ENCODE measurements around the gene USP6NL. TPM values are rescaled to one million over a fixed set of nuclear protein-coding genes. Genes with fewer than 3 reads are reported as not detected.
"Not testable (repeated sequence)": the region's sequence is repeated elsewhere in the genome, so short reads cannot be mapped to it uniquely, and the experiment has no call there.

Gene USP6NL
- 1 to 10 TPM; 3.2 to 8.8 (median 4.9) TPM for polyA plus RNA-seq

- H3K27ac ChIP-seq (ENCODE audit: low read depth, low read length), result peak within 1 kb of the TSS; percentile 11
- 0% methylated on average over 62 to 107 of the region's 107 CpGs for WGBS, 3 donors
Observed at GRCh38 chr10:11611248-11612020, at the start of gene USP6NL. TSS of gene USP6NL (minus strand) at chr10:11611650. CDS start at chr10:11597634, 14,016 bp downstream.

DNA sequence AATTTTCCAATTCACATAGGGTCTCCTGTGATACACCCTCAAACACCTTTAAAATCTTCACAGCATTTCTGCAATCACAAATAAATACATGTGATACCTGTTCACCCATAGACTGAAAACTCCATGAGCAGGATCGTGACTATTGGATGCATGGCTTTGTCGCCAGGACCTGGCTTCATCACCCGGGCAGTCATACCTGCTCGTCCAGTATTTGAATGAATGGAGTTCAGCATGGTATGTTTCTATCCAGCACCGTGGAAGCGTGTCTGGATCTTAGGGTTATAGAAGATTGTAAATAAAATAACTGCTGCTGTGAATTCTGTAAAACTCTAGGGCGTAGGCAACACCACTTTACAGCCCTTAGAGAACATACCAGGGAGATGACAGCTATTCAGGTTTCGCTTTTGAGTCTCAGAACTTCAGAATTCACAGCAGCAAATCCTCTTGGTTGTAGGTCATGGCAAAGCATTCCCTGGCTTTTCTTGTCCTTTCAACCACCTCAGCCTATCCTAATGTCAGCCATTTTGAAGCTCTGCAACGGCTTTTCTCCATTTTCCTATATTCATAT lies 47.4 kb upstream of the USP6NL start:
- 86 to 95% (median 88%) methylated on average over 9 of the region's 9 CpGs for WGBS, 3 donors

DNA sequence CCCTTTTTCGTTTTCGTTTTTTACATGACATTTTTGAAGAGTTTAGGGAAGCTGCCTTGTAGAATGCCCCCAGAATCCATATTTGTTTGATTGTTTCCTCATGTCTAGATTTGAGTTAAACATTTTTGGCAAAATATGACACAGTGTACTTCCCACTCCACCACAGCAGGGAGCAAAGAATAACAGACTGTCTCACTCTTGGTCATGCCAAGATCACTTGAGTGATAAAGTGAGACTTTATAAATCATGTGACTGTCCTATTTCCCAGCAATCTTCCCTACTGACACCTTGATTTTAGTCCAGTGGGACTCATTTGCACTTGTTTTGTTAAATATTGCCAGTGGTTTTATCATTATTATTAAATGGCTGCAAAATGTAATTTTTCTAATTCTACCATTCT lies 44.4 kb upstream of the USP6NL start:
- 64 to 69% (median 67%) methylated on average over 2 of the region's 2 CpGs for WGBS, 3 donors
- H3K27ac ChIP-seq (ENCODE audit: low read depth, low read length), result no peak overlapping the region

More for the DNA sequence above, 47.4 kb upstream of the USP6NL start:
- no peak overlapping the region for H3K27ac ChIP-seq (ENCODE audit: low read depth, low read length)

GRCh38 chr10:11654659-11655058 lies 43.2 kb upstream of the USP6NL start:
- WGBS, 3 donors, result 92 to 93% (median 93%) methylated on average over 9 of the region's 9 CpGs
- H3K27ac ChIP-seq (ENCODE audit: low read depth, low read length), result no peak overlapping the region

- WGBS, 3 donors, result 77 to 86% (median 82%) methylated on average over 8 of the region's 8 CpGs
- H3K27ac ChIP-seq (ENCODE audit: low read depth, low read length), result no peak overlapping the region
Observed at GRCh38 chr10:11653758-11654471, 42.5 kb upstream of the USP6NL start.

DNA sequence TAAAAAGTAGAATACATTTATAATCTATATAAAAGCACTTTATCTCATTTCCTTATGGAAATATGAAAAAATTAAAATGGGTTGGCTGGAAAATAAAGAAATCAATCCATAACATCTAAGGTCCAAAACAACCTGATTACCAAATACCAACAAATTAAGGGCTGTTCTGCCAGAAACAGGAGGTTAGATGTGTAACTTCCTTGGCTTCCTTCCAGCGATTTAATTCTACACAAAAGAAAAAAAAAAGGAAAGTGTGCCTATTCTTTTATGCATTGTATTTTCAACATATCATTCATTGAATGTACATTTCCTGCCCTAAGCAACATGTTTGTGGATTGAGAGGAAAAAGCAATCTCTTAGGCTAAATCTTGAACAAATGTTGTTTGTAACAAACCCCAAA lies 36.2 kb upstream of the USP6NL start:
- no peak overlapping the region for H3K27ac ChIP-seq (ENCODE audit: low read depth, low read length)
- WGBS, 3 donors, result 23 to 40% (median 36%) methylated on average over 1 of the region's 1 CpG

GRCh38 chr10:11646450-11646849 lies 35.0 kb upstream of the USP6NL start:
- WGBS, 3 donors, result 75 to 84% (median 80%) methylated on average over 9 of the region's 9 CpGs
- H3K27ac ChIP-seq (ENCODE audit: low read depth, low read length), result no peak overlapping the region

GRCh38 chr10:11643039-11643438 lies 31.6 kb upstream of the USP6NL start:
- WGBS, 3 donors, result 85 to 93% (median 86%) methylated on average over 6 of the region's 6 CpGs
- H3K27ac ChIP-seq (ENCODE audit: low read depth, low read length), result no peak overlapping the region

GRCh38 chr10:11642566-11642965 lies 31.1 kb upstream of the USP6NL start:
- H3K27ac ChIP-seq (ENCODE audit: low read depth, low read length), result no peak overlapping the region
- 62 to 86% (median 69%) methylated on average over 8 of the region's 8 CpGs for whole genome bisulfite sequencing, 3 donors

GRCh38 chr10:11639849-11640764 lies 28.7 kb upstream of the USP6NL start:
- H3K27ac ChIP-seq (ENCODE audit: low read depth, low read length), result no peak overlapping the region
- 70 to 79% (median 79%) methylated on average over 14 of the region's 14 CpGs for WGBS, 3 donors

DNA sequence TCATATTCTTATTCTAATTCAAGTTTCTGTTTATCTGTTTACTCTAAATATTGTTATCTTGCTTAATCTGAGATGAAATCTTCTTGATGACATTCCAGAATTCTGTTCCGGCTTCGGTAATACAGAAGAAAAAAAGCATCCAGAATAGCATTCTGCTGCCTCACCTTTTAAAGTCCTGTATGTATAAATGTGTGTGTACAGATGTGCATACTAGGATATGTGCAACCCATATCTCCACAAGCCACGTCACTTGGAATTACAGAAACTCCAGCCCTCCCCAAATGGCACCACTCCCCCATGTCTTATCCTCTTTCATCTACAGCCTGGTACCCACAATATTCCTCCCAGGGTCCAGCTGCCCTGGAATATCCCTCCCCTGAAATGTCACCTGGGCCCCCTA lies 27.9 kb upstream of the USP6NL start:
- H3K27ac ChIP-seq (ENCODE audit: low read depth, low read length), result no peak overlapping the region
- 86 to 88% (median 87%) methylated on average over 3 of the region's 3 CpGs for WGBS, 3 donors

DNA sequence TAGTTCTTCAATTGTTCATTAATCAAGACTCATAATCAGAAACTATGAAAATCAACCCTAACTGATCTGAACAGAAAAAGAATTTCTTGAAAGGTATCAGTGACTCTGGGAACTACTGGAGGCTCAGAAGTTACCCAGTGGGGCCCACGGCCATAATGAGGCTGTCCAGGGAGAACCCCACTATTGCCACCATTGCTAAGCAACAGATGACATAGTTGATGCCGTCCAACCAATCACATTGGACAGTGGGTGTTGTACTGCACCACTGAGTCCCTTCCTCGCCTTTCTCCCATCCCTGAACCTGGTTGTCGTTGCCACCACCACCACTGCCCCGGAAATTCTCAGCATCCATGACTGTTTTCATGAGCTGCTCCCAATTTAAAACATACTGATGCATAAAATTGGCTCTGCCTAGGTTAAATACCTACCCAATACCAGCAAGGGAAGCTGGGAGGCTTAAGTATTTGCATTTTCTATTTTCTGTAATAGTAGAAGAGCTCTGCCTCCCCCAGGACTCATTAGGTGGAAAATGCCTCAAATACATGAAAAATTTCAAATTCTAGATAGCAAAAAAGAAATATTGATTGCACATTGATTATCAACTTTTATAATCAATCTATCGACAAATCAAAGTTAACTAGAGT lies 26.7 kb upstream of the USP6NL start:
- 89 to 92% (median 91%) methylated on average over 6 of the region's 6 CpGs for WGBS, 3 donors
- no peak overlapping the region for H3K27ac ChIP-seq (ENCODE audit: low read depth, low read length)

- WGBS, 3 donors, result 90 to 91% (median 90%) methylated on average over 4 of the region's 4 CpGs
- H3K27ac ChIP-seq (ENCODE audit: low read depth, low read length), result no peak overlapping the region
Observed at GRCh38 chr10:11636697-11637303, 25.4 kb upstream of the USP6NL start.

DNA sequence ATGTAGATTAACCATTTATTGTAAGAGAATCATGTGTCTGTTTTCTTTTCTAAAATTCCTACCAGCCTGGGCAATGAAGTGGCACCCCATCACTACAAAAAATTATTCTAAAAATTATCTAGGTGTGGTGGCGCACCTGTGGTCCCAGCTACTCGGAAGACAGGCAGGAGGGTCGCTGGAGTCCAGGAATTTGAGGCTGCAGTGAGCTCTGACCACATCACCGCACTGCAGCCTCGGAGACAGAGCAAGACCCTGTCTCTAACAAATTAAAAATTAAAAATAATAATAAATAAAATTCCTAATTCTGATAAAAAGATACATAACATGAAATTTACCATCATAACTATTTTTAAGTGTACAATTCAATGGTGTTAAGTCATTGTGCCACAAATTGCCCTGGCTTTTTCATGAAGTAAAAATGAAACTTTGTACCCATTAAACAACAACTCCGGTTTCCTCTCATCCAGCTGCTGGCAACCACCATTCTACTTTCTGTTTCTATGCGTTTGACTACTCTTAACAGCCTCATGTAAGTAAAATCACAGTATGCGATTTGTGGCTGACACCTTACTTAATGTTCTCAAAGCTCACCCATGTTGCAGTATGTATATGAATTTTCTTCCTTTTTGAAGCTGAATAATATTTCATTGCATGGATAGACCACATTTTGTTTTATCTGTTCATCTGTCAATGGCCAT lies 20.6 kb upstream of the USP6NL start:
- 74 to 76% (median 76%) methylated on average over 8 of the region's 8 CpGs for WGBS, 3 donors

GRCh38 chr10:11631291-11631690 lies 19.8 kb upstream of the USP6NL start:
- H3K27ac ChIP-seq (ENCODE audit: low read depth, low read length), result no peak overlapping the region
- WGBS, 3 donors, result 85 to 90% (median 87%) methylated on average over 11 of the region's 11 CpGs

More for the DNA sequence above, 20.6 kb upstream of the USP6NL start:
- H3K27ac ChIP-seq (ENCODE audit: low read depth, low read length), result no peak overlapping the region

GRCh38 chr10:11629731-11630130 lies 18.3 kb upstream of the USP6NL start:
- 87 to 96% (median 95%) methylated on average over 6 of the region's 6 CpGs for WGBS, 3 donors
- H3K27ac ChIP-seq (ENCODE audit: low read depth, low read length), result no peak overlapping the region

GRCh38 chr10:11627941-11628340 lies 16.5 kb upstream of the USP6NL start:
- not testable (repeated sequence) for H3K27ac ChIP-seq (ENCODE audit: low read depth, low read length)
- 82 to 83% (median 83%) methylated on average over 8 of the region's 8 CpGs for WGBS, 3 donors
